ENCODE data around the gene ANKRD10.

DNA sequence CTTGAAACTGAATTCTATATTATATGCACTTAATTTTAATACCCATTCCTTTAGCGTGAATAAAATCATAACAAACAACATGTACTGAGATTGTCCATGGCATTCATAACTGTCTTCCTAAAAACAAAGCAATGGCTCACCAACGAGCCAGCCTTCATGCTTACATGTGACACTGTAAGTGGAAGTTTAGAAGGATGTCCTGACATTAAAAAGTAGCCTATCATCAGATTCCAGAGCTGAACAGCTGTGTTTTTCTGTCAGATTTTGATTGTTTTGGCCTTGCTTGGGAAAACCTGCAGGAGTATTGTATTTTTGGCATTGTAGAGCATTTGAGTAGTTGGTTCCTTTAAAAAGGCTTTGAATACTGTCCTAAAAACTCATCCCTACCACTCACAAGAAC lies 21.3 kb downstream of the ANKRD10 start:
- TF ChIP-seq CTCF (IDR thresholded peaks at IDR 0.05) = no peak
- no peak for TF ChIP-seq POLR2A (IDR thresholded peaks at IDR 0.05)
